ENCODE results near the gene MYT1. TPM values are rescaled to one million over a fixed set of nuclear protein-coding genes. Genes with fewer than 3 reads are reported as not detected.

The MYT1 gene
- total and polyA plus RNA-seq, 2 of the 13 experiments (the other 11 are each of a cell fraction or from before 2014, with no cell fraction given): 0.58 to 2.5 TPM

- TF ChIP-seq, protein P1, sequence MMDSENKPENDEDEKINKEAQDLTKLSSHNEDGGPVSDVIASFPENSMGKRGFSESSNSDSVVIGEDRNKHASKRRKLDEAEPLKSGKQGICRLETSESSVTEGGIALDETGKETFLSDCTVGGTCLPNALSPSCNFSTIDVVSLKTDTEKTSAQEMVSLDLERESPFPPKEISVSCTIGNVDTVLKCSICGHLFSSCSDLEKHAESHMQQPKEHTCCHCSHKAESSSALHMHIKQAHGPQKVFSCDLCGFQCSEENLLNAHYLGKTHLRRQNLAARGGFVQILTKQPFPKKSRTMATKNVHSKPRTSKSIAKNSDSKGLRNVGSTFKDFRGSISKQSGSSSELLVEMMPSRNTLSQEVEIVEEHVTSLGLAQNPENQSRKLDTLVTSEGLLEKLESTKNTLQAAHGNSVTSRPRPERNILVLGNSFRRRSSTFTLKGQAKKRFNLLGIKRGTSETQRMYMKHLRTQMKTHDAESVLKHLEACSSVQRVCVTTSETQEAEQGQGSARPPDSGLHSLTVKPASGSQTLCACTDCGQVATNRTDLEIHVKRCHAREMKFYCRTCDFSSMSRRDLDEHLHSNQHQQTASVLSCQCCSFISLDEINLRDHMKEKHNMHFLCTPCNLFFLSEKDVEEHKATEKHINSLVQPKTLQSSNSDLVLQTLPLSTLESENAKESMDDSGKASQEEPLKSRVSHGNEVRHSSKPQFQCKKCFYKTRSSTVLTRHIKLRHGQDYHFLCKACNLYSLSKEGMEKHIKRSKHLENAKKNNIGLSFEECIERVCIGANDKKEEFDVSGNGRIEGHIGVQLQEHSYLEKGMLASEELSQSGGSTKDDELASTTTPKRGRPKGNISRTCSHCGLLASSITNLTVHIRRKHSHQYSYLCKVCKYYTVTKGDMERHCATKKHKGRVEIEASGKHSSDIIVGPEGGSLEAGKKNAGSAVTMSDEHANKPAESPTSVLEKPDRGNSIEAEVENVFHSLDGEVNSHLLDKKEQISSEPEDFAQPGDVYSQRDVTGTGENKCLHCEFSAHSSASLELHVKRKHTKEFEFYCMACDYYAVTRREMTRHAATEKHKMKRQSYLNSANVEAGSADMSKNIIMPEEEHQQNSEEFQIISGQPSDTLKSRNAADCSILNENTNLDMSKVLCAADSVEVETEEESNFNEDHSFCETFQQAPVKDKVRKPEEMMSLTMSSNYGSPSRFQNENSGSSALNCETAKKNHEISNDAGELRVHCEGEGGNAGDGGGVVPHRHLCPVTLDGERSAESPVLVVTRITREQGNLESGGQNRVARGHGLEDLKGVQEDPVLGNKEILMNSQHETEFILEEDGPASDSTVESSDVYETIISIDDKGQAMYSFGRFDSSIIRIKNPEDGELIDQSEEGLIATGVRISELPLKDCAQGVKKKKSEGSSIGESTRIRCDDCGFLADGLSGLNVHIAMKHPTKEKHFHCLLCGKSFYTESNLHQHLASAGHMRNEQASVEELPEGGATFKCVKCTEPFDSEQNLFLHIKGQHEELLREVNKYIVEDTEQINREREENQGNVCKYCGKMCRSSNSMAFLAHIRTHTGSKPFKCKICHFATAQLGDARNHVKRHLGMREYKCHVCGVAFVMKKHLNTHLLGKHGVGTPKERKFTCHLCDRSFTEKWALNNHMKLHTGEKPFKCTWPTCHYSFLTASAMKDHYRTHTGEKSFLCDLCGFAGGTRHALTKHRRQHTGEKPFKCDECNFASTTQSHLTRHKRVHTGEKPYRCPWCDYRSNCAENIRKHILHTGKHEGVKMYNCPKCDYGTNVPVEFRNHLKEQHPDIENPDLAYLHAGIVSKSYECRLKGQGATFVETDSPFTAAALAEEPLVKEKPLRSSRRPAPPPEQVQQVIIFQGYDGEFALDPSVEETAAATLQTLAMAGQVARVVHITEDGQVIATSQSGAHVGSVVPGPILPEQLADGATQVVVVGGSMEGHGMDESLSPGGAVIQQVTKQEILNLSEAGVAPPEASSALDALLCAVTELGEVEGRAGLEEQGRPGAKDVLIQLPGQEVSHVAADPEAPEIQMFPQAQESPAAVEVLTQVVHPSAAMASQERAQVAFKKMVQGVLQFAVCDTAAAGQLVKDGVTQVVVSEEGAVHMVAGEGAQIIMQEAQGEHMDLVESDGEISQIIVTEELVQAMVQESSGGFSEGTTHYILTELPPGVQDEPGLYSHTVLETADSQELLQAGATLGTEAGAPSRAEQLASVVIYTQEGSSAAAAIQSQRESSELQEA (CRISPR knock-in tag; IDR thresholded peaks at IDR 0.05; ENCODE audit: not compliant biosample characterization): peak; percentile 92
- TF ChIP-seq ZKSCAN8 (CRISPR knock-in tag; IDR thresholded peaks at IDR 0.05; ENCODE audit: borderline replicate concordance): 0 out of 2 replicates have a peak, but pooled peaks have one; percentile 57
- no peak; the same call in 1 of the 2 replicates for TF ChIP-seq STAT6 (CRISPR knock-in tag; IDR thresholded peaks at IDR 0.05; ENCODE audit: borderline replicate concordance)
- TF ChIP-seq FOXK1 (CRISPR knock-in tag; IDR thresholded peaks at IDR 0.05; ENCODE audit: borderline replicate concordance, low read depth): peak; percentile 87; the same call in 1 of the 2 replicates
- TF ChIP-seq BATF2 (CRISPR knock-in tag; IDR thresholded peaks at IDR 0.05): no peak; the same call in 1 of the 2 replicates
- TF ChIP-seq, protein P2, sequence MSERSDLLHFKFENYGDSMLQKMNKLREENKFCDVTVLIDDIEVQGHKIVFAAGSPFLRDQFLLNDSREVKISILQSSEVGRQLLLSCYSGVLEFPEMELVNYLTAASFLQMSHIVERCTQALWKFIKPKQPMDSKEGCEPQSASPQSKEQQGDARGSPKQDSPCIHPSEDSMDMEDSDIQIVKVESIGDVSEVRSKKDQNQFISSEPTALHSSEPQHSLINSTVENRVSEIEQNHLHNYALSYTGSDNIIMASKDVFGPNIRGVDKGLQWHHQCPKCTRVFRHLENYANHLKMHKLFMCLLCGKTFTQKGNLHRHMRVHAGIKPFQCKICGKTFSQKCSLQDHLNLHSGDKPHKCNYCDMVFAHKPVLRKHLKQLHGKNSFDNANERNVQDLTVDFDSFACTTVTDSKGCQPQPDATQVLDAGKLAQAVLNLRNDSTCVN (CRISPR knock-in tag; IDR thresholded peaks at IDR 0.05; ENCODE audit: borderline replicate concordance): no peak; the same call in 1 of the 2 replicates
- TF ChIP-seq ZNF784 (CRISPR knock-in tag; IDR thresholded peaks at IDR 0.05; ENCODE audit: borderline replicate concordance): peak; percentile 74; the same call in 1 of the 2 replicates
- no peak for TF ChIP-seq GTF3A (CRISPR knock-in tag; conservative IDR thresholded peaks at IDR 0.05)
- no peak for TF ChIP-seq MLLT10 (CRISPR knock-in tag; IDR thresholded peaks at IDR 0.05)
- TF ChIP-seq REPIN1 (CRISPR knock-in tag; IDR thresholded peaks at IDR 0.05; ENCODE audit: borderline replicate concordance, low read depth): no peak
- TF ChIP-seq SMARCC2 (IDR thresholded peaks at IDR 0.05): no peak
- peak; percentile 58 for TF ChIP-seq ZNF792 (CRISPR knock-in tag; IDR thresholded peaks at IDR 0.05)
- TF ChIP-seq ZNF746 (CRISPR knock-in tag; IDR thresholded peaks at IDR 0.05): peak; percentile 43
These were observed 91.4 kb downstream of the MYT1 start, which contains the start of gene PCMTD2 (continued) for GRCh38 chr20:64255361-64256281.

Data from HepG2 (cell line).